Activated CD8-positive, alpha-beta memory T cell treated with anti-CD3 and anti-CD28 coated beads, Interleukin-2, amount 50 U/mL, for 4 hours (primary cell): ENCODE results near the gene LBR.
A peak's percentile ranks its signal among the peaks of the same experiment; 100 is the strongest.

Source experiments
- DNase-seq: peaks from one replicate; pipeline ENCODE4 v3.0.0-alpha.2; 2020

LBR gene

GRCh38 chr1:225462714-225463574, 35.1 kb upstream of the LBR start:
- DNase-seq = no peak

DNA sequence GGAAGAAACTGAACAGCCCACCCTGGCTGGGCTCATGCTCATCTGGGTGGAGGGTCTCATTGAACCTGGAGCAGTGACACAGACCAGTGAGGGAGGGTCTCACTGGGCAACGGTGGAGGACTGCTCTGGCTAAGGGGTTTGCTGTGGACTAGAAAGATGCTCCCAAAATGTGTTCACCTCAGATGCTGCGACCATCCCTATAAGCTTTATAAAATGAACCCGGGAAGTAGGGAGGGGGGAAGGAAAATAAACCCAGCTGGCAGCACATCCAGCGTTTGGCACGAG, 34.5 kb upstream of the LBR start:
- DNase-seq = no peak

GRCh38 chr1:225461533-225462428, 33.9 kb upstream of the LBR start:
- DNase-seq = no peak

DNA sequence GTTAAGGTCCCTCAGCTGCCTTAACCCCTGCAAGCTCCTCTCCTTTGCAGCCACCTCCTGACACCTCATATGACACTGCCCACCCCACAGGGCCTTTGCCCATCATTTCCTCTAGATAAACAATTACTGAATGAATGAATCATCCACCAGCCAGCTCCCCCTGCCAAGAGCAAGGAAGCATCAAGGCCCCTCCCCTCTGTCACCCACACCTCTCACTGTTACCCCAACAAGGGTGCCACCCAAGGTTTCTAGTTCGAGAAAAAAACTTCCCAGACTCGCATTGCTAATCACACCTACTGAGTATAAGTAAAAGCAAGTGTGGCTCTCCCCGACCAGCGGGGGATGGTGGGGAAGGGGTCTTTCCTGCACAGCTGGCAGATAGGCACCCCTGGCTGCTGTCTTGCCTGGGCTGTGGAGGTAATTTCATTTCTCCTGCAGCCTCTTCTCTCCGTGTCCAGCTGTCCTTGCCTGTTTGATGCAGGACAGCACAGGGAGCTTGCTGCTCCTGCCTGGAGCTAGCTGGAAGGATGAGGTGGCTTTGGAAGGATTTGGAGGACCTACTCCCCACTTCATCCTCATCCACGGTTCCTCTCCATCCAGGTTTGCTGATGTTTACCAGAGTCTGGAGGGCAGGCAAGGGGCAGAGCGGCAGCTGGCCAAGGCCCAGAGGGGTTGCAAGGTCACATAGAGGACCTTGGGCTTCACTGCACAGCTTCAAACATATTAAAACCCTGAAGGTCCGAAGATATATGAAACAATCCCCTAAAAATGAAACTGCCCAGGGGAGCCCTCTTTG, 33.1 kb upstream of the LBR start:
- DNase-seq = peak; percentile 66

DNA sequence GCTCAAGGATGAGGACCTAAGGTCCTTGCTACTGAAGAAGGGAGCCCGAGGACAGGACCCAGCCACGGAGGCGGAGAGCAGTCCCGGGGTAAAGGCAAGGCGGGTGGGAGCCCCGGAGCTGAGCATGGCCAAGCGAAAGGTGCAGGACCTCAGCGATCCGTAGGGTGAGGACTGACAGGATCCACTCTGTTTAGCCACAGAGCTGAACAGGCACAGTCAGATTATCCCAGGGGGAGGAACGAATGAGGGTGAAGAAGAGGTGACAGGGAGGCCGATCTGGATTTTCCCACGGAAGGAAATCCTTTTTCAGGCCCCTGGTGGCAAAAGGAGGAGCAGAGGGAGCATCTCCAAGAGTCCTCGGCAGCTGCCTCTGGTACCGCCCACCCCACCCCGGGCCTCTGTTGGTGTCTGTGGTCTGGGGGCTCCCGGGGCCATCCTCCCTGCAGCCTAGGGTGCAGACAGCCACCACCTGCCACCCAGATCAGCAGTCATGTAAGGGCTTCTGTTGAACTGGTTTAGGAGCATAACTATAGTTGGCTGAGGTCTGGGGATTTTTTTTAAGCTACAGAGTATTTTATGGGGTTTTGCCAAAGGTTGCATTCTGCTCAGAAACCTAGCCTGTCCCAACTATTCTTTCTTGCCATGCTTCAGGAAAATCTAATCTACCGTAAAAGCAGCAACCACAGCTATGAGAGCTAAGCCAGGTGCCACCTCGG, 32.3 kb upstream of the LBR start:
- no peak for DNase-seq

GRCh38 chr1:225458222-225458631, 30.4 kb upstream of the LBR start:
- no peak for DNase-seq

DNA sequence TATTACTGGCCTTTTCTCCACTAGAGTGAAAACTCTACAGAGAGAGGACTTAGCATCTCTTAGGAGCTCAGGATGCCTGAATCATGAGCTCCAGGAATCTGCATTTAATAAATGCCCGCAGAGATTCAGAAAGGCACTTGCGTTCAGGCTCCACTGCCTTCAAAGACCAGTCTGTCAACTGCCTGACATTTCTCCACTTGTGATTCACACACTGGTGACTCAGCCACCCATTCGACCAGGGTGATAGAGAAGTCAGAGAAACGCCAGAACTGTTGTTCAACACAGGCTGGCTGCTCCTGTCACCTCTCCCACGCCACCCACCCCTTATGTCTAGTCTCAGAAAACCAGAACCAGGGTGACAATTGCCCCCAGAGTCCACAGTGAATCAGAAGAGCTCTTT, 26.9 kb upstream of the LBR start:
- DNase-seq = peak; percentile 78

GRCh38 chr1:225453797-225454648, 26.2 kb upstream of the LBR start:
- DNase-seq = peak; percentile 10

DNA sequence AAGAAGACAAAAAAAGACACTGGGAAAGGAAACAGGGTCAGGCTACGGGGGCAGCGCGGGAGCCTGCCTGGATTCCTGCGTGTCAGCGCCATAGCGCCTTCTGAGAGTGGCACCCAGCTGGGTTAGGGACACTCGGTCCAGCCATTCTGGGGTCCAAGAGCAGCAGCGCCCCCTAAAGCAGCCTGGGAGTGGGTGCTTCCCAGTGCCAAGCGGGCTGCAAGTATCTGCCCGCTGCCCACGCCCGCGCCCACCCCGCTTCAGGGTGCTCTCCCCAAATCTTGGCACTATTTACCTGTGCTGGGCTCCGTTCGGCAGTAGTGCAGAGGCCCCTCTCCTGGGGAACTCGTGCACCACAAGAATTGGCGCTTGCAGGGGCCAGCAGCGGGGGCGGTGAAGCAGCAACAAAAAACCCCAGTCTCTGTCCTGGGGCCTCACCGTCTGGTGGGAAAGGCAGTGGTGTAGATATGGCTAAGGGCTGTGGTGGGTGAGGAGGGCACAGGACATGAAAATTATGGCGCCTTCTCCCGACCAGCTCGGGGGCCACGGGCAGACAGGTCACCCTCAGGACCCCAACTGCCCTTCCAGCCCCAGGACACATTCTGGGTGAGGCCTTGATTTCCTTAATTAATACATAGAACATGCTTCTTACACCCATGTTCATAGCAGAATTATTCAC, 24.1 kb upstream of the LBR start:
- no peak for DNase-seq

DNA sequence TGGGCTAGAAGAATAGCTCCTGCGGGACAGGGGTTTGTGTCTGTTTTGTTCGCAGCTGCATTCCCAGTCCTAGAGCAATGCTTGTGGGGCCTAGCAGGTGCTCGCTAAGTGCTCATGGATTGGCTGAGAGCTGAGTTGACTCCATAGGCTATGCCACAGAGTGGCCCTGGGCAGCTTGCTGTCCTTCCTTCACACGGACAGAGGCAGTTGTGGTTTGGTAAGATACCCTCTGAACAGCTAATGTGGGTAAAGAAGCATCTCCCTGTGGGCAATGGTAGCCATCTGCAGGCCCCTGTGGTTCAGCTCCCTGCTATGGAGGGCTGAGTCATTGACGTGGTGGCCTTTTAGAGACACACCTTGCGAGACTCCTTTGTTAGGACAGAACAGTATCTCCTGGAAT, 23.5 kb upstream of the LBR start:
- DNase-seq = no peak

DNA sequence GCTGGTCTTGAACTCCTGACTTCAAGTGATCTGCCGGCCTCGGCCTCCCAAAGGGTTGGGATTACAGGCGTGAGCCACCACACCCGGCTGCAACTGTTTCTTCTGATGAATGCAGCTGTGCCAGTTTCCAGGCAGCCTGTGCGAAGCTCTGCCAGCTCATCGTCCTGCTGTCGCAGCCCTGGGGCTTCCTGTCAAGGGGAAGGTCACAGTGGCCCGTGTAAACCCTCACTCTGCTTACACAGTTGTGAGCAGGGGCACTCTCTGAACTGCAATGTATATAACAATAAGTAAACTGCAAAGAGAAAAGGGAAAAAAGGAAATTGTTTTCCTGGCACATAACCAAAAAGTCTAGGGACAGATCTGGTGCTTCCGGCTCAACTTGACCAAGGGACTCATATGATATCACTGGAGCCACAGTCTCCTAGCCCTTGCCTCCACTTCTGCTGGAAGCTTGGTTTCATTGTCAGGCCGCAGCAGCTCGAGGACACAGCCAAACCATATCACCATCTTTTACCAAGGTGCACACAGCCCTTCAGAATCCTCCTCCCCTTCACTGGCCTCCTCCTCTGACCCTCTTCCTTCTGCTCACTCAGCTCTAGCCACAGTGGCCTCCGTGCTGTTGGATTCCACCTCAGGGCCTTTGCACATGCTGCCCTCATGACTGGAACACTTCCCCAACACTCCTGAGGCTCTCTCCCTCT, 22.8 kb upstream of the LBR start:
- DNase-seq = no peak

- DNase-seq = no peak
Measured at GRCh38 chr1:225449774-225450173, 21.9 kb upstream of the LBR start.

GRCh38 chr1:225449261-225449660, 21.4 kb upstream of the LBR start:
- no peak for DNase-seq

DNA sequence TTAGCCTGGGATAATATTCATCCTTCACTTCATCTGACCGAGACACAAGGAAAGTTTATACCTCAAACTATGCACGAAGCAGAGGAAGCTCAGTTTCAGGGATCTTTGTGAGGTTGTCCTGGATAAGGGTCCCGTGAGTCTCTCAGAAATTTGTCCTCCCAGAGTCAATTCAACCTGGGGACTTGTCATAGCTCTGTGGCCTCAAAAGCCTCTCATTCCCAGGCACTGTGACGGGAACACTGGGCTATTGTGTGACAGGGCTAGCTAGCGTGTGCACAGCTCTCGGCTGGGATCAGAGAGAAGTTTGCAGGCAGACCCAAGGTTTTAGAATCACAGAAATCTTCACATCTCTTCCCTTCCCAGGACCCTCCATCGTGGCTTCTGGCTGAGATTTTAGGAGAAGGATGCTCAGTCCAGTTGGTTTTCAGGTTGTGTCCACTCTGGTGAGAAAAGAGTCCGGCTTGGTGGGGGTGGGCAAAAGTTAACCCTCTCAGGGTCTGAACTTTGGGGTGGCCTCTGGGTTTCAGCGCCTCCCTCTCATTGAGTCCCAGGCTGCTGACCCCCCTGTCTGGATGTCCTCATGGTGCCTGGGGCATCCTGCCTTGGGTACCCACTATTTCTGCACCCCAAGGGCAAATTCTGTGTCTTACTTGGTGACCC, 20.4 kb upstream of the LBR start:
- DNase-seq = no peak

DNA sequence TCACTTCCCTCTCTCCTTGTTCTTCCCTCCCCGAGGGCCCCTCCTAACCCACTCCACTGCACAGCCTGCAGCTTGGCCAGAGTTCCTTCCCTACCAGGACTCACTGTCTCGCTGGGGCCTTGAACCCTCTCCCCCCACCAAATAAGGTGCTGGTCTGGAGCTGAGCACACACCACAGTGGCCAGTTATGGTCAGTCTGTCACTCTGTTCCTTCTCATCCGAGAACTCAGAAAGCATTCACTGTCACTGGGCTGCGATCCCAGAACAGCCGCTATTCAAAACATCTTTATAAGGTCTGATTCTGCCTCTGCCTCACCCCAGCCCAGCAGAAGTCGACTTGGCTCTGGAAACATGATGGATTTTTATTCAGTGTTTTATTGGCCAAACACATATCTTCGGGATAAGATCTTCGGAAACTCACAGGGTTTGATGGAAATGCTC, 19.8 kb upstream of the LBR start:
- DNase-seq = no peak

GRCh38 chr1:225446981-225447615, 19.3 kb upstream of the LBR start:
- DNase-seq = no peak

GRCh38 chr1:225446595-225446960, 18.7 kb upstream of the LBR start:
- no peak for DNase-seq

- DNase-seq = no peak
Measured at GRCh38 chr1:225445639-225446594, 18.1 kb upstream of the LBR start.
